BJ (cell line): ENCODE measurements around the gene CACNA2D2. TPM values are rescaled to one million over a fixed set of nuclear protein-coding genes. Genes with fewer than 3 reads are reported as not detected.
A peak's percentile ranks its signal among the peaks of the same experiment; 100 is the strongest.

Experiments
- CTCF ChIA-PET: fragments of 350-600 bp; formaldehyde crosslinking; extraction: SDS; loops from one replicate; lab custom pipeline; 2021; ENCODE audit warnings: antibody characterized with exemption, inconsistent platforms; lab: Yijun Ruan, JAX
- POLR2A ChIA-PET: fragments of 300-600 bp; sonication (Branson Sonifier 250); formaldehyde crosslinking; extraction: SDS; loops from one replicate; lab custom pipeline; 2021; ENCODE audit warnings: antibody characterized with exemption; lab: Charles Lee
- DNase-seq: peaks from one replicate; pipeline ENCODE4 v3.0.0-alpha.2; 2011; ENCODE audit warnings: low read depth
- H3K27me3 ChIP-seq: 2 replicates; pipeline ENCODE4 v1.6.0; 2011; ENCODE audit warnings: low read length; ENCODE audit not compliant: control insufficient read depth, insufficient read depth
- H3K36me3 ChIP-seq: 2 replicates; pipeline ENCODE4 v1.5.1; 2011; ENCODE audit warnings: low read length; ENCODE audit not compliant: control insufficient read depth, insufficient read depth
- H3K4me3 ChIP-seq: 2 replicates; pipeline ENCODE4 v1.5.1; 2011; ENCODE audit warnings: low read depth, mild to moderate bottlenecking, control low read depth, low read length
- CTCF ChIP-seq: IDR thresholded peaks from 2 replicates; pipeline ENCODE4 v1.5.1; 2011; ENCODE audit warnings: low read depth, mild to moderate bottlenecking, control low read depth, inconsistent platforms, low read length, moderate library complexity; ENCODE audit not compliant: insufficient read depth
- polyA plus RNA-seq: library from polyadenylated mRNA; depleted of rRNA; stranded (reverse); fragments of >200 nt; gene quantifications from 2 replicates; pipeline ENCODE4 v1.2.3, GENCODE V29; 2011

The CACNA2D2 gene
- polyA plus RNA-seq, 1 experiment, result 0.11 TPM

- H3K4me3 ChIP-seq, result no peak overlapping the region
- H3K36me3 ChIP-seq, result no peaks in the 10 kb centered on the region
- peaks cover 21% of the 10 kb centered on the region for H3K27me3 ChIP-seq
- TF ChIP-seq CTCF, result no peak
- ChIA-PET POLR2A (no interaction called here), CTCF (interaction anchor here (1.0 to 3.7 kb wide), 5 partner anchors 9 to 17 kb away, joined by 3 to 12 read pairs (median 8); no protein-coding TSS in a partner anchor)
- DNase-seq, result no peak
Measured at GRCh38 chr3:50533807-50534461, 30.5 kb upstream of the CACNA2D2 start.

GRCh38 chr3:50533316-50533715 lies 29.9 kb upstream of the CACNA2D2 start:
- POLR2A ChIA-PET, result no interaction called here
- Histone ChIP-seq H3K27me3 (peaks cover 24% of the 10 kb centered on the region), H3K36me3 (no peaks in the 10 kb centered on the region), H3K4me3 (no peak overlapping the region)
- no peak for TF ChIP-seq CTCF
- CTCF ChIA-PET, result interaction anchor here (1.7 kb wide), 2 partner anchors 10 to 11 kb away, joined by 4 to 12 read pairs; no protein-coding TSS in a partner anchor
- no peak for DNase-seq

- Histone ChIP-seq H3K36me3 (no peaks in the 10 kb centered on the region), H3K27me3 (peaks cover 19% of the 10 kb centered on the region), H3K4me3 (no peak overlapping the region)
- ChIA-PET CTCF (interaction anchor here (0.6 to 2.3 kb wide), 8 partner anchors 10 to 183 kb away, joined by 3 to 20 read pairs (median 4); partner anchors contain the start of gene NPRL2), POLR2A (no interaction called here)
- DNase-seq, result peak; percentile 25
- TF ChIP-seq CTCF, result peak; percentile 54
Measured at GRCh38 chr3:50532062-50532705, 28.8 kb upstream of the CACNA2D2 start.

GRCh38 chr3:50531201-50531600 lies 27.8 kb upstream of the CACNA2D2 start:
- peaks cover 18% of the 10 kb centered on the region for H3K27me3 ChIP-seq
- ChIA-PET POLR2A (no interaction called here), CTCF (interaction anchor here (0.7 to 2.3 kb wide), 6 partner anchors 9 to 1579 kb away, joined by 3 to 20 read pairs (median 8); partner anchors contain the start of gene NPRL2)

More at GRCh38 chr3:50531201-50531600, 27.8 kb upstream of the CACNA2D2 start:
- no peak for DNase-seq
- no peak overlapping the region for H3K4me3 ChIP-seq
- no peaks in the 10 kb centered on the region for H3K36me3 ChIP-seq
- no peak for TF ChIP-seq CTCF
